PC-9 (cell line): ENCODE data around the gene ABCA2. TPM values are rescaled to one million over a fixed set of nuclear protein-coding genes. Genes with fewer than 3 reads are reported as not detected.

Experiments used
- BruUV-seq: library from RNA; stranded (reverse); fragments of 400-500 nt; replicated peaks from 2 replicates; lab custom pipeline; 2021; lab: Mats Ljungman, UMichigan
- CTCF ChIA-PET: fragments of 300-600 bp; sonication (Branson Sonifier 250); formaldehyde crosslinking; loops from one replicate; lab custom pipeline; 2022; ENCODE audit warnings: antibody characterized with exemption; lab: Charles Lee
- POLR2A ChIA-PET: fragments of 300-600 bp; sonication (Branson Sonifier 250); formaldehyde crosslinking; loops from one replicate; lab custom pipeline; 2022; ENCODE audit warnings: antibody characterized with exemption; ENCODE audit not compliant: unreplicated experiment; lab: Charles Lee
- DNase-seq, 2 experiments: peaks; one replicate each; pipeline versions ENCODE4 v3.0.0 to v3.0.0-alpha.2; 2015 to 2022; ENCODE audit warnings: mixed read lengths in 1 of 2
- H2AFZ ChIP-seq: fragments of 200-600 bp; sonication (generic); 2 replicates; pipeline ENCODE4 v1.8.1; 2017; ENCODE audit warnings: antibody characterized with exemption
- H3F3A ChIP-seq: fragments of 200-600 bp; sonication (generic); 2 replicates; pipeline ENCODE4 v1.8.1; 2017; ENCODE audit warnings: antibody characterized with exemption, mild to moderate bottlenecking, low read depth; ENCODE audit not compliant: insufficient read depth
- H3K27ac ChIP-seq: fragments of 200-600 bp; sonication (generic); 2 replicates; pipeline ENCODE4 v1.6.1; 2016; ENCODE audit warnings: mixed run types
- H3K27me3 ChIP-seq: fragments of 200-600 bp; sonication (generic); 2 replicates; pipeline ENCODE4 v1.6.1; 2016; ENCODE audit warnings: low read depth, mixed run types; ENCODE audit not compliant: insufficient read depth
- H3K36me3 ChIP-seq: fragments of 200-600 bp; sonication (generic); 2 replicates; pipeline ENCODE4 v1.6.1; 2016; ENCODE audit warnings: low read depth, mixed run types
- H3K4me1 ChIP-seq: fragments of 200-600 bp; sonication (generic); replicated peaks from 2 replicates; pipeline ENCODE4 v1.6.1; 2016; ENCODE audit warnings: mixed run types; ENCODE audit not compliant: insufficient read depth
- H3K4me2 ChIP-seq: fragments of 200-600 bp; sonication (generic); 2 replicates; pipeline ENCODE4 v1.6.1; 2017; ENCODE audit warnings: mixed run types
- H3K4me3 ChIP-seq: fragments of 200-600 bp; sonication (generic); 2 replicates; pipeline ENCODE4 v1.6.1; 2016; ENCODE audit warnings: mixed run types
- H3K79me2 ChIP-seq: fragments of 200-600 bp; sonication (generic); 2 replicates; pipeline ENCODE4 v1.6.1; 2017; ENCODE audit warnings: low read depth, mixed run types
- H3K9me2 ChIP-seq: fragments of 200-600 bp; sonication (generic); 2 replicates; pipeline ENCODE4 v1.8.1; 2017; ENCODE audit warnings: mild to moderate bottlenecking; ENCODE audit not compliant: insufficient read depth
- H3K9me3 ChIP-seq: fragments of 200-600 bp; sonication (generic); 2 replicates; pipeline ENCODE4 v1.8.1; 2016; ENCODE audit warnings: low read depth; ENCODE audit not compliant: insufficient read depth
- H4K20me1 ChIP-seq: fragments of 200-600 bp; sonication (generic); 2 replicates; pipeline ENCODE4 v1.8.1; 2017; ENCODE audit not compliant: insufficient read depth
- EZH2 ChIP-seq: fragments of 200-600 bp; sonication (generic); IDR thresholded peaks from 2 replicates; pipeline ENCODE4 v1.8.0; 2017; ENCODE audit warnings: antibody characterized with exemption, low read depth
- intact Hi-C: fragments of 100-400 bp; cut with micrococcal nuclease; formaldehyde crosslinking; loops from one replicate; pipeline ENCODE4 v1.10.0; 2022; ENCODE audit not compliant: unreplicated experiment
- total RNA-seq: library from RNA; stranded (reverse); gene quantifications from 2 replicates; pipeline ENCODE4 v1.2.3, GENCODE V29; 2021
- TF ChIP-seq, protein P1 (sequence below): fragments of 200-600 bp; sonication (generic); conservative IDR thresholded peaks from 2 replicates; pipeline ENCODE4 v1.6.1; 2017; ENCODE audit warnings: mixed run types, antibody characterized with exemption, mild to moderate bottlenecking, moderate library complexity

Gene ABCA2
- total RNA-seq, 1 experiment from 2014 or later, result 79.2 TPM

DNA sequence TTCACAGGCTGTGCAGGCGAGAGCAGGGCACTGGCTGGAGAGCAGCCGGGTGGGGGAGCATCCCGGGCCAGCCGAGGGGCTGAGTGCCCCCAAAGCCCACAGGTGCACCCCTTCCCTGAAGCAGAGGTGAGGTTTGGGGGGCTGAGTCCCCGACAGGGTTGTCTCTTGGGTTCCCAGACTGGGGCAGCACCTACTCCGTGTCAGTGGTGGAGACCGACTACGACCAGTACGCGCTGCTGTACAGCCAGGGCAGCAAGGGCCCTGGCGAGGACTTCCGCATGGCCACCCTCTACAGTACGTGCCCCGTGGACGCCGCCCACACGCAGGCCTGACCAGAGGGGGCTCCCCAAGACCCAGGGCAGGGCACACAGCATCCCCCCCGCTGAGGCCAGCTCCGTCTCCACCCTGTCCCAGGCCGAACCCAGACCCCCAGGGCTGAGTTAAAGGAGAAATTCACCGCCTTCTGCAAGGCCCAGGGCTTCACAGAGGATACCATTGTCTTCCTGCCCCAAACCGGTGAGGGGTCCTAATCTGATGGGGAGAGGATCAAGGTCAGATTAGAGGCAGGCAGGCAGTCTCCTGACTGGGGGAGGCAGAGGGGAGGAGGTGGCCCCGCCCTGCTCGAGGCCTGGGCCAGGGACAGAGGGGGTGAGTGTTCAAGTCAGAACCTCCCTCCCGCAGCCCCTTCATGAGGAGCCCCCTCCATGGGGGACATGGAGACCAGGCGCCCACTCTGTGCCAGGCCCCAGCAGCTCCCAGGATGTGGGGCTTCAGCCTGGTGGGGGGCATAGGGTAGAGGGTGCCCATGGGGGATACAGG lies 48.1 kb downstream of the ABCA2 start:
- CTCF ChIA-PET, result no interaction called here
- TF ChIP-seq, protein P1, sequence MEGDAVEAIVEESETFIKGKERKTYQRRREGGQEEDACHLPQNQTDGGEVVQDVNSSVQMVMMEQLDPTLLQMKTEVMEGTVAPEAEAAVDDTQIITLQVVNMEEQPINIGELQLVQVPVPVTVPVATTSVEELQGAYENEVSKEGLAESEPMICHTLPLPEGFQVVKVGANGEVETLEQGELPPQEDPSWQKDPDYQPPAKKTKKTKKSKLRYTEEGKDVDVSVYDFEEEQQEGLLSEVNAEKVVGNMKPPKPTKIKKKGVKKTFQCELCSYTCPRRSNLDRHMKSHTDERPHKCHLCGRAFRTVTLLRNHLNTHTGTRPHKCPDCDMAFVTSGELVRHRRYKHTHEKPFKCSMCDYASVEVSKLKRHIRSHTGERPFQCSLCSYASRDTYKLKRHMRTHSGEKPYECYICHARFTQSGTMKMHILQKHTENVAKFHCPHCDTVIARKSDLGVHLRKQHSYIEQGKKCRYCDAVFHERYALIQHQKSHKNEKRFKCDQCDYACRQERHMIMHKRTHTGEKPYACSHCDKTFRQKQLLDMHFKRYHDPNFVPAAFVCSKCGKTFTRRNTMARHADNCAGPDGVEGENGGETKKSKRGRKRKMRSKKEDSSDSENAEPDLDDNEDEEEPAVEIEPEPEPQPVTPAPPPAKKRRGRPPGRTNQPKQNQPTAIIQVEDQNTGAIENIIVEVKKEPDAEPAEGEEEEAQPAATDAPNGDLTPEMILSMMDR, result no peak
- TF ChIP-seq EZH2, result no peak
- Histone ChIP-seq H3K27ac (no peak overlapping the region), H3K4me2 (no peak overlapping the region), H3K4me1 (peaks cover 9% of the 10 kb centered on the region), H3F3A (peaks cover 12% of the 10 kb centered on the region; the same call in 1 of the 2 replicates), H2AFZ (no peak overlapping the region), H3K36me3 (no peaks in the 10 kb centered on the region), H3K4me3 (no peak overlapping the region), H3K79me2 (no peaks in the 10 kb centered on the region), H4K20me1 (no peaks in the 10 kb centered on the region), H3K27me3 (no peaks in the 10 kb centered on the region), H3K9me2 (no peaks in the 10 kb centered on the region), H3K9me3 (no peaks in the 10 kb centered on the region)
- intact Hi-C loops, result no loop called here
- POLR2A ChIA-PET, result interaction anchor here (0.7 kb wide), 1 partner anchor 32 kb away, joined by 7 read pairs; no protein-coding TSS in a partner anchor
- no TSS peak for BruUV-seq
- no peak for DNase-seq

DNA sequence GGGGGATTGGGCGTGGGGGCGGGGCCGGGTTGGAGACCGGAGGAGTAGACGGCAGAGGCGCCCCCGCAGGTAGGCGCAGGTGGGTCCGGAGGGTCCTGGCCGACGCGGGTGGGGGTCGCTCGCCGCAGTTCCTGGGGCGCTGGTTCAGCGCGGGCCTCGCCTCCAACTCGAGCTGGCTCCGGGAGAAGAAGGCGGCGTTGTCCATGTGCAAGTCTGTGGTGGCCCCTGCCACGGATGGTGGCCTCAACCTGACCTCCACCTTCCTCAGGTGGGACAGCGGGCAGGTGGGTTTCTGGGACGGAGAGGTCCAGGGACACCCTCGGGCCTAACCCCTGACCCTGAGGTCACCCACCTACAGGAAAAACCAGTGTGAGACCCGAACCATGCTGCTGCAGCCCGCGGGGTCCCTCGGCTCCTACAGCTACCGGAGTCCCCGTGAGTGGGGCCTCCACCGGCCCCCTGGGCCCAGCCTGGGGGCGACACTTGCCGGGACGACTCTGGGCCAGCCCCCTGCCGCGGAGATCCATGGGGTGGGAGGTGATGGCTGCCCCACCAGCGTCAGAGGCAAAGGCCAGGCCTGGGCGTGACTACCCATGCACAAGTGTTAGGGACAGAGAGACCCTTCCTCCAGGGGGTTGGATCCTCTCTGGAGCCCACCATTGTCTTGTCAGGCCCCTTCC lies 49.0 kb downstream of the ABCA2 start:
- no peak overlapping the region for H3K4me2 ChIP-seq
- H3K27me3 ChIP-seq, result no peaks in the 10 kb centered on the region
- no peak overlapping the region for H3K4me3 ChIP-seq
- no peak for DNase-seq
- H4K20me1 ChIP-seq, result no peaks in the 10 kb centered on the region
- H3K9me3 ChIP-seq, result no peaks in the 10 kb centered on the region
- CTCF ChIA-PET, result interaction anchor here (0.5 to 1.1 kb wide), 8 partner anchors 21 to 766 kb away, joined by 3 to 9 read pairs (median 4); no protein-coding TSS in a partner anchor
- intact Hi-C loops, result no loop called here
- POLR2A ChIA-PET, result interaction anchor here (0.6 to 1.1 kb wide), 6 partner anchors 13 to 617 kb away, joined by 3 to 21 read pairs (median 9); partner anchors contain the start of genes NRARP and PAXX
- peaks cover 12% of the 10 kb centered on the region; the same call in 1 of the 2 replicates for H3F3A ChIP-seq
- H3K79me2 ChIP-seq, result no peaks in the 10 kb centered on the region
- H3K27ac ChIP-seq, result no peak overlapping the region
- no peaks in the 10 kb centered on the region for H3K9me2 ChIP-seq
- BruUV-seq, result no TSS peak
- no peaks in the 10 kb centered on the region for H3K36me3 ChIP-seq
- no peak for TF ChIP-seq EZH2
- TF ChIP-seq, protein P1, result no peak
- no peak overlapping the region for H2AFZ ChIP-seq
- H3K4me1 ChIP-seq, result peaks cover 9% of the 10 kb centered on the region
